ENCODE data around the gene CDC42BPB. TPM values are rescaled to one million over a fixed set of nuclear protein-coding genes. Genes with fewer than 3 reads are reported as not detected.

The CDC42BPB gene
- total and polyA plus RNA-seq, 2 experiments from 2014 or later: 13.0 to 106 TPM

DNA sequence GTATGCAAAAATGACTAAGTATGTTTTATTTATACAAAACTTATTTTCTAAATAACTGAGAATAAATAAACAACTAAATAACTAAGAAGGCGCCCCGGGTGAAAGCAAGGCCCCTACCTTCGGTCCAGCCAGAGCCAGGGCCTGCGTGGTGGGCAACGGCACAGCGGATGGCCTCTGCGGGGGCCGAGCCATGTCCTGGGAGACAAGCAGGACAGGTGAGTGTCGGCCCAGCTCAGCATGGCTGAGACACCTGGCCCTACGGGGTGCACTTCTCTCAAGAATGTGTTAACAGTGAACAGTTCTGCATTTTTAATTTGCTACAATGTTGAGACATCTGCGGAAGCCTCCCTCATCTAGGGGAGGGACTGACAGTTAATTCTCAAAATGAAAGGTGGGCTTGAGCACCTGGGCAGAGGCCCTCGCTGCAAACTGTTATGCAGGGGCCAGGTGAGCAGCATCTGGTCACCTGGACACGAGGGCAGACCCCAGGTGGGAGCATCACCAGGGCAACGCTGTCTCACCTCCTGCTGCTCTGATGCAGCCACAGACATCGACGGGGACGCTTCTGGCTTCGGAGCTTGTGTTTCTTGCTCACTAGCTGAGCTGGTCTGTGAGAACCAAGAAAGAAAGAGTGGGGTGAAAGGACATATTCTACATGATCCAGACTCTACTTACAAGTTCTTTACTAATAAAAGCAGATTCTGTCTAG lies 103.1 kb downstream of the CDC42BPB start:
- no peak overlapping the region for H2AFZ ChIP-seq
- no peaks in the 10 kb centered on the region for H3K27me3 ChIP-seq (replicated peaks; ENCODE audit: insufficient read depth)
- H3K9me2 ChIP-seq (ENCODE audit: insufficient read depth): no peaks in the 10 kb centered on the region
- H3K36me3 ChIP-seq (ENCODE audit: low read depth): peaks cover 61% of the 10 kb centered on the region; the same call in 1 of the 2 replicates
- H3K4me3 ChIP-seq: no peak overlapping the region
- in situ Hi-C loops (cut with MboI): no loop called here
- no peaks in the 10 kb centered on the region for H3K4me1 ChIP-seq (ENCODE audit: insufficient read depth)
- no peak overlapping the region for H3K4me2 ChIP-seq (ENCODE audit: unreplicated experiment)
- no peak for DNase-seq
- no peak overlapping the region for H3K9ac ChIP-seq
- TF ChIP-seq EZH2 (IDR thresholded peaks at IDR 0.05; ENCODE audit: insufficient read depth, poor library complexity, severe bottlenecking) (no peak), EZH2phosphoT487 (IDR thresholded peaks at IDR 0.05; ENCODE audit: insufficient read depth, low read depth) (no peak)
- no peaks in the 10 kb centered on the region for H3K9me3 ChIP-seq (ENCODE audit: low read depth)
- H4K20me1 ChIP-seq (ENCODE audit: insufficient read depth): no peaks in the 10 kb centered on the region
- no peak overlapping the region for H3K27ac ChIP-seq
- 95 to 98% methylated on average over 18 of the region's 18 CpGs for WGBS, 2 experiments (ENCODE audit: low coverage in 1 of 2, low lambda C conversion rate in 2 of 2, missing lambda C conversion rate in 2 of 2)
- H3K79me2 ChIP-seq (ENCODE audit: insufficient read depth): no peaks in the 10 kb centered on the region; the same call in 1 of the 2 replicates
- no peaks in the 10 kb centered on the region for H3F3A ChIP-seq (ENCODE audit: insufficient read depth)

DNA sequence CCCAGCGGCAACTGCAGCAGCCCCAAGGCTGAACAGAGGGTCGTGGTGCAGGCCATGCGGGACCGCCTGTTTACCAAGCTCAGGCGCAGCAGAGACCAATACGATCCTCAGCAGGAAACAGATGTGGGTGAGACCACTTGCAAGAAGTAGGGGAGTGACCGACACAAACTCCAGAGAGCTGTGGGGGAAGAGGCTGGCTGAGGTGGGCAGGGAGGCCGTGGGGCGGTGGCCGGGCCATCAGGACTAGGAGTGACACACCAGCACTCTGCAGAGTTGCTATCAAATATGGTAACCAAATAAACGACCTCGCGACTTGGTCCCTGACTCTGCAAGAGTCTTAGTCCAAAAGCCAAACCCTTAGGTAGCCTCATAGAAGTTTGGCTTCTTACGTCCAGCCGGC lies 104.2 kb downstream of the CDC42BPB start:
- Histone ChIP-seq H4K20me1 (ENCODE audit: insufficient read depth) (no peaks in the 10 kb centered on the region), H3K9me3 (ENCODE audit: low read depth) (no peaks in the 10 kb centered on the region)
- WGBS, 2 experiments (ENCODE audit: low coverage in 1 of 2, low lambda C conversion rate in 2 of 2, missing lambda C conversion rate in 2 of 2): 94% methylated on average over 13 to 15 of the region's 15 CpGs

DNA sequence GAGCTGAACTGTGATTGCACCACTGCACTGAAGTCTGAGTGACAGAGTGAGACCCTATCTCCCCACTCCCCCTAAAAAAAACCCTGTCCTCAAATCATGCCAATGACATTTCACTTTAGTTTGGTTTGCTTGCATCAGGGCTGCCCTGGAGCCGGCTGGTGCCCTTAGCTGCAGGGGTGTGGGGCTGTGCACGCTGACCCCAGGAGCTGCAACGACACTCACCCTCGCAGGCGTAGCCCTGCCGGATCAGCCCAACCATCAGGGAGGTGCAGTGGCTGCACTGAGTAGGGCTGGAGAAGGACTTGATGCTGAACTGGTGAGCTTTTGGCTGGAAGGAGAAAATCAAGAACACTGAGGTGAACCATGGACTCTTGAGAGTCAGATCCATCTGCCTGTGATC lies 105.1 kb downstream of the CDC42BPB start:
- in situ Hi-C loops (cut with MboI): no loop called here
- 96 to 97% methylated on average over 6 of the region's 6 CpGs for WGBS, 2 experiments (ENCODE audit: low coverage in 1 of 2, low lambda C conversion rate in 2 of 2, missing lambda C conversion rate in 2 of 2)
- H3K27ac ChIP-seq: no peak overlapping the region
- H2AFZ ChIP-seq: no peak overlapping the region
- H3K9ac ChIP-seq: no peak overlapping the region
- no peaks in the 10 kb centered on the region for H4K20me1 ChIP-seq (ENCODE audit: insufficient read depth)
- no peak overlapping the region for H3K4me2 ChIP-seq (ENCODE audit: unreplicated experiment)
- DNase-seq: no peak
- H3K4me1 ChIP-seq (ENCODE audit: insufficient read depth): no peaks in the 10 kb centered on the region
- H3K79me2 ChIP-seq (ENCODE audit: insufficient read depth): no peaks in the 10 kb centered on the region; the same call in 1 of the 2 replicates
- TF ChIP-seq EZH2 (IDR thresholded peaks at IDR 0.05; ENCODE audit: insufficient read depth, poor library complexity, severe bottlenecking): no peak
- no peak for TF ChIP-seq EZH2phosphoT487 (IDR thresholded peaks at IDR 0.05; ENCODE audit: insufficient read depth, low read depth)
- H3K4me3 ChIP-seq: no peak overlapping the region
- no peaks in the 10 kb centered on the region for H3F3A ChIP-seq (ENCODE audit: insufficient read depth)
- no peaks in the 10 kb centered on the region for H3K9me3 ChIP-seq (ENCODE audit: low read depth)
- no peaks in the 10 kb centered on the region for H3K9me2 ChIP-seq (ENCODE audit: insufficient read depth)
- H3K27me3 ChIP-seq (replicated peaks; ENCODE audit: insufficient read depth): no peaks in the 10 kb centered on the region
- H3K36me3 ChIP-seq (ENCODE audit: low read depth): peaks cover 68% of the 10 kb centered on the region; the same call in 1 of the 2 replicates

More for the DNA sequence above, 104.2 kb downstream of the CDC42BPB start:
- in situ Hi-C loops (cut with MboI): no loop called here
- H3K4me3 ChIP-seq: no peak overlapping the region
- no peak for TF ChIP-seq EZH2phosphoT487 (IDR thresholded peaks at IDR 0.05; ENCODE audit: insufficient read depth, low read depth)
- H3K36me3 ChIP-seq (ENCODE audit: low read depth): peaks cover 65% of the 10 kb centered on the region; the same call in 1 of the 2 replicates
- no peaks in the 10 kb centered on the region; the same call in 1 of the 2 replicates for H3K79me2 ChIP-seq (ENCODE audit: insufficient read depth)
- H3K27ac ChIP-seq: no peak overlapping the region
- no peaks in the 10 kb centered on the region for H3K4me1 ChIP-seq (ENCODE audit: insufficient read depth)
- H3K9ac ChIP-seq: no peak overlapping the region
- no peaks in the 10 kb centered on the region for H3F3A ChIP-seq (ENCODE audit: insufficient read depth)
- no peak for DNase-seq
- no peak overlapping the region for H3K4me2 ChIP-seq (ENCODE audit: unreplicated experiment)
- H3K27me3 ChIP-seq (replicated peaks; ENCODE audit: insufficient read depth): no peaks in the 10 kb centered on the region
- no peak overlapping the region for H2AFZ ChIP-seq
- no peaks in the 10 kb centered on the region for H3K9me2 ChIP-seq (ENCODE audit: insufficient read depth)

DNA sequence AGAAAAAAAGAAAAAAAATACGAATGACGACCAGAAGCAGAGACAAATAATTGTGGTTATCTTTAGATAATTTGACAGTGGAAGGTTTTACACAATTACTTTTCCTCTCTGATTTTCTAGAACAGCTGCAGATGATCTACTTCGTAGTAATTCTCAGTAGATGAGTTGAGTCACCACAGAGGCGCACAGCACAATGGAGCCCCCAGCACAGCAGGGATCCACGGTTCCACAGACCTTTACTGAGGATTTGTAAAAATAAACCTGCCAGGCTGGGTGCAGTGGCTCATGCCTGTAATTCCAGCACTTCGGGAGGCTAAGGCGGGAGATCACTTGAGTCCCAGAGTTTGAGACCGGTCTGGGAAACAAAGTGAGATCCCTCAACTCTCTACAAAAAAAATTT lies 105.5 kb downstream of the CDC42BPB start:
- H3K4me2 ChIP-seq (ENCODE audit: unreplicated experiment): no peak overlapping the region
- H3K36me3 ChIP-seq (ENCODE audit: low read depth): peaks cover 70% of the 10 kb centered on the region; the same call in 1 of the 2 replicates
- DNase-seq: no peak

More for the DNA sequence above, 105.5 kb downstream of the CDC42BPB start:
- Histone ChIP-seq H2AFZ (no peak overlapping the region), H3K9me2 (ENCODE audit: insufficient read depth) (no peaks in the 10 kb centered on the region), H3F3A (ENCODE audit: insufficient read depth) (no peaks in the 10 kb centered on the region), H3K4me1 (ENCODE audit: insufficient read depth) (no peaks in the 10 kb centered on the region), H3K9me3 (ENCODE audit: low read depth) (no peaks in the 10 kb centered on the region), H3K9ac (no peak overlapping the region), H3K27ac (no peak overlapping the region), H3K79me2 (ENCODE audit: insufficient read depth) (no peaks in the 10 kb centered on the region; the same call in 1 of the 2 replicates), H3K4me3 (no peak overlapping the region), H4K20me1 (ENCODE audit: insufficient read depth) (no peaks in the 10 kb centered on the region), H3K27me3 (replicated peaks; ENCODE audit: insufficient read depth) (no peaks in the 10 kb centered on the region)
- in situ Hi-C loops (cut with MboI): no loop called here
- TF ChIP-seq EZH2phosphoT487 (IDR thresholded peaks at IDR 0.05; ENCODE audit: insufficient read depth, low read depth) (no peak), EZH2 (IDR thresholded peaks at IDR 0.05; ENCODE audit: insufficient read depth, poor library complexity, severe bottlenecking) (no peak)
- 72 to 77% methylated on average over 8 of the region's 8 CpGs for WGBS, 2 experiments (ENCODE audit: low coverage in 1 of 2, low lambda C conversion rate in 2 of 2, missing lambda C conversion rate in 2 of 2)

Measured in GM23248 (cell line).